Measurements from ENCODE around the gene EFNB1. TPM values are rescaled to one million over a fixed set of nuclear protein-coding genes. Genes with fewer than 3 reads are reported as not detected.
"Not testable (repeated sequence)": the region's sequence is repeated elsewhere in the genome, so short reads cannot be mapped to it uniquely, and the experiment has no call there.

Gene EFNB1
- total RNA-seq, 1 donor from 2014 or later, result 5.9 TPM

DNA sequence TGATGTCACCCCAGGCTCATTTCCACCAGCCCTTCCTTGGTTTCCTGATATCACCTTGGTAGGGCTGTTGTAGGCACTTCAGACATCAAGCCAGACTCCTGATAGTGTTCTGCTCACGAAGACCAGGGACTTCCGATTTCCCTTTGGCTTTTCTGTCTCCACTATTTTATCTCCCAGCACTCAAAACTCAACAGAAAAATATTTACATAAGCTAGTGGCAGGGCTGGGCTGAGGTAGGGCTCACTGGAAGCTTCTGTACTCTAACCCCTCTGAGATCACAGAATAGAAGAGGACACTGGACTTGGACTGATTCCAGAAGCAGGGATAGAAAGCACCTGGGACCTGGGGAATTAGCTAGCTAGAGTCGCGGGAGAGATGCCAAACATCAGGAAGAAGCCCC, 34.4 kb upstream of the EFNB1 start:
- Mint-ChIP-seq H3K9me3 (ENCODE audit: unreplicated experiment) (peaks cover 2% of the 10 kb centered on the region), H3K27ac (ENCODE audit: unreplicated experiment) (no peak overlapping the region), H3K4me1 (ENCODE audit: low read depth, unreplicated experiment) (no peaks in the 10 kb centered on the region), H3K4me3 (ENCODE audit: unreplicated experiment) (no peak overlapping the region), H3K36me3 (ENCODE audit: unreplicated experiment) (peaks cover 4% of the 10 kb centered on the region), H3K27me3 (ENCODE audit: unreplicated experiment) (no peaks in the 10 kb centered on the region)
- TF ChIP-seq, protein P1, sequence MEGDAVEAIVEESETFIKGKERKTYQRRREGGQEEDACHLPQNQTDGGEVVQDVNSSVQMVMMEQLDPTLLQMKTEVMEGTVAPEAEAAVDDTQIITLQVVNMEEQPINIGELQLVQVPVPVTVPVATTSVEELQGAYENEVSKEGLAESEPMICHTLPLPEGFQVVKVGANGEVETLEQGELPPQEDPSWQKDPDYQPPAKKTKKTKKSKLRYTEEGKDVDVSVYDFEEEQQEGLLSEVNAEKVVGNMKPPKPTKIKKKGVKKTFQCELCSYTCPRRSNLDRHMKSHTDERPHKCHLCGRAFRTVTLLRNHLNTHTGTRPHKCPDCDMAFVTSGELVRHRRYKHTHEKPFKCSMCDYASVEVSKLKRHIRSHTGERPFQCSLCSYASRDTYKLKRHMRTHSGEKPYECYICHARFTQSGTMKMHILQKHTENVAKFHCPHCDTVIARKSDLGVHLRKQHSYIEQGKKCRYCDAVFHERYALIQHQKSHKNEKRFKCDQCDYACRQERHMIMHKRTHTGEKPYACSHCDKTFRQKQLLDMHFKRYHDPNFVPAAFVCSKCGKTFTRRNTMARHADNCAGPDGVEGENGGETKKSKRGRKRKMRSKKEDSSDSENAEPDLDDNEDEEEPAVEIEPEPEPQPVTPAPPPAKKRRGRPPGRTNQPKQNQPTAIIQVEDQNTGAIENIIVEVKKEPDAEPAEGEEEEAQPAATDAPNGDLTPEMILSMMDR (IDR thresholded peaks at IDR 0.05; ENCODE audit: partially characterized antibody, unreplicated experiment), result no peak
- no peak for DNase-seq

DNA sequence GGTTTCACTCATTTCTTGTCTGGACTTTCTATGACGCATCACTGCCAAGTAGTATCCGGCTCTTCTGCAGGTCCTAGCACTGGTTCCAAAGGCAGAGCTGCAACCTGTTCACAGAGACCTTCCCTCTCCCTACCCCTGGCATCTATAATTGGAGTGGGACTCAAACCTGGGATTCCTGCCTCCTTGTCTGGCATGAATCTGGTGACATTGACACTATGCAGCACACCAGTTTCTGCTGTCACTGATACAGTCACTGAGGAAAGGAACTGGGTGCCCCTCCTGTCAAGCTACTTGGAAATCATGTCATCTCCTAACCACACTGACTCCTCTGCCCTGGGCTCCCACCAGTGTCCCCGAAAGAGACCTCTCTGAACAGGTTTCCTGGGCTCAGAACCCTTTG, 33.1 kb upstream of the EFNB1 start:
- TF ChIP-seq, protein P1 (IDR thresholded peaks at IDR 0.05; ENCODE audit: partially characterized antibody, unreplicated experiment), result no peak
- H3K27me3 Mint-ChIP-seq (ENCODE audit: unreplicated experiment), result no peaks in the 10 kb centered on the region
- H3K36me3 Mint-ChIP-seq (ENCODE audit: unreplicated experiment), result peaks cover 4% of the 10 kb centered on the region
- H3K27ac Mint-ChIP-seq (ENCODE audit: unreplicated experiment), result no peak overlapping the region
- H3K9me3 Mint-ChIP-seq (ENCODE audit: unreplicated experiment), result peaks cover 4% of the 10 kb centered on the region
- no peak overlapping the region for H3K4me3 Mint-ChIP-seq (ENCODE audit: unreplicated experiment)
- no peak for DNase-seq
- H3K4me1 Mint-ChIP-seq (ENCODE audit: low read depth, unreplicated experiment), result no peaks in the 10 kb centered on the region

DNA sequence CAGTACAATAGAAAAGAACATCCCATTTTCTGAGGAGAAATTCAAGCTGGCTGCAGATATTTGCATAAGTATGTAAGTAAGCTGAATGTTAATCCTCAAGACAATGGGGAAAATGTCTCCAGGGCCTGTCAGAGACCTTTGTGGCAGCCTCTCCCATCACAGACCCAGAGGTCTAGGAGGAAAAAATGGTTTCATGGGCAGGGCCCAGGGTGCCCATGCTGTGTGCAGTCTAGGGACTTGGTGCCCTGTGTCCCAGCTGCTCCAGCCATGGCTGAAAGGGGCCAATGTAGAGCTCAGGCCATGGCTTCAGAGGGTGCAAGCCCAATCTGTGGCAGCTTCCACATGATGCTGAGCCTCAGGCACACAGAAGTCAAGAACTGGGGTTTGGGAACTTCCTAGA, 30.4 kb upstream of the EFNB1 start:
- not testable (repeated sequence) for H3K27me3 Mint-ChIP-seq (ENCODE audit: unreplicated experiment); H3K27ac Mint-ChIP-seq (ENCODE audit: unreplicated experiment); DNase-seq; H3K4me1 Mint-ChIP-seq (ENCODE audit: low read depth, unreplicated experiment); H3K9me3 Mint-ChIP-seq (ENCODE audit: unreplicated experiment); H3K36me3 Mint-ChIP-seq (ENCODE audit: unreplicated experiment); H3K4me3 Mint-ChIP-seq (ENCODE audit: unreplicated experiment)

DNA sequence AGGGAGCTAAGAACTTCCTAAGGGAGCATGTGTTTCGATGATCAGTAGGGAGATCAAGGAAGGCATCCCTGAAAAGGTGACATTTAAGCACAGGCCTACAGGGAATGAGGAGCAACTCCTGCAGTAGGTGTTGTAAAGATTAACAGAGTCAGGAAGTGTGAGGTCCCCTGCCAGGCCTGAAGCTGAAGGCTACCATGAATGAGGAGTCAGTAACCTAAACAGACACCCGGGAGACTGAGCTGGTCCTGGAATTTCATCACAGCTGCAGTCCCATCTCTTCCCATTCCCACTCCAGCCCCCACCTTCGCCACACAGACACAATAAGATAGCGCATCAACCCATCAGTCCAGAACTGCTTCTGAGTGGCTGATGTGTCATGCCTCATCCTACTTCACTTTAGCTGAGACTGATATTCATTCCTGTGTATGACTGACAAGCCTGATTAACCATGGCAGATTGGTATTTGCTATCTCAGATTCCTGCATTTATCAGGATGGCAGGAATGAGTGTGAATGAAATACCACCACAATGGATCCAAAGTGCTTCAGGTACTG, 27.0 kb upstream of the EFNB1 start:
- DNase-seq, result no peak
- Mint-ChIP-seq H3K27me3 (ENCODE audit: unreplicated experiment) (no peaks in the 10 kb centered on the region), H3K9me3 (ENCODE audit: unreplicated experiment) (peaks cover 3% of the 10 kb centered on the region), H3K27ac (ENCODE audit: unreplicated experiment) (no peak overlapping the region), H3K4me3 (ENCODE audit: unreplicated experiment) (no peak overlapping the region), H3K36me3 (ENCODE audit: unreplicated experiment) (peaks cover 4% of the 10 kb centered on the region), H3K4me1 (ENCODE audit: low read depth, unreplicated experiment) (no peaks in the 10 kb centered on the region)
- TF ChIP-seq, protein P1 (IDR thresholded peaks at IDR 0.05; ENCODE audit: partially characterized antibody, unreplicated experiment), result no peak

DNA sequence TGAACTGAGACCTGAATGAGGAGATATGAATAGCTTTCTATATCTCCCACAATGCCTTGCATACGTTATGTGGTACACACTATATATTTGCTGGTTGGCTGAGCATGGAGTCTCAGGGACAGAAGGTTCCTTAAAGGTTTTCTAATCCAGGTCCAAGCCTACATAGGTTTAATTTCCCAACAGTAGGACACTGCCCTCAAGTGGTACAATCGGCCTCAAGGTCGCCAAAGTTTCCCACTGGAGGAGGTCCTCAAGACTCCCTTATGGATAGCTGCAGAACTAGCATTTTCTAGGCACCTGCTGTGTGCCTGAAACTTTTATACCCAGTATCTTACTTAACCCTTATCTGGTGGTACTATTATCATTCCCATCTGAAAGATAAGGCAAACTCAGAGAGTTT, 21.0 kb upstream of the EFNB1 start:
- Mint-ChIP-seq H3K27me3 (ENCODE audit: unreplicated experiment) (no peaks in the 10 kb centered on the region), H3K4me1 (ENCODE audit: low read depth, unreplicated experiment) (no peaks in the 10 kb centered on the region), H3K27ac (ENCODE audit: unreplicated experiment) (no peak overlapping the region), H3K36me3 (ENCODE audit: unreplicated experiment) (no peaks in the 10 kb centered on the region), H3K9me3 (ENCODE audit: unreplicated experiment) (peaks cover 4% of the 10 kb centered on the region), H3K4me3 (ENCODE audit: unreplicated experiment) (no peak overlapping the region)
- TF ChIP-seq, protein P1 (IDR thresholded peaks at IDR 0.05; ENCODE audit: partially characterized antibody, unreplicated experiment), result no peak
- DNase-seq, result no peak

All from glutamatergic neuron (in vitro differentiated cells).